HG03280 (cell line): ENCODE measurements around the gene GPRC5B.

Experiments used
- ATAC-seq: cut with Tn5 transposase; IDR thresholded peaks from one replicate; pipeline ENCODE4 v1.9.1; 2021; ENCODE audit warnings: mild to moderate bottlenecking, moderate library complexity; ENCODE audit not compliant: unreplicated experiment

Gene GPRC5B

DNA sequence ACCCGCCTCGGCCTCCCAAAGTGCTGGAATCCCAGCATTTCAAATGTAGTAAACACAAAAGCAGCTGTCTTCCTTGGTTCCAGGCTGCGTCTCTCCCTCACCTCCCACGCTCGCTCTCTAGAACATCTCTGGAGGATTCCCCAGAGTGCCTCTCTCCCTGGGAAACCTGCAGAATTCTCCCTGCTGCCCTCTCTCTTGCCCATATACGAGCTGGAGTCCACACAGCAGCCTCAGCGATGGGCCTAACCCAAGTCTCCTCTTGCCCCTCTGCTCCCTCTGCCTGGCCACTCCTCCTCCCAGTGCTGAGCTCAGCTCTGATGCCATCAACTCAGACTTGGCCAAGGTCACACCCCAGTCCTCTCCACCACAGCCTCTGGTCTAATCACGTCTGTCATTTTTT is 10.6 kb downstream of the GPRC5B start:
- no peak for ATAC-seq

- no peak for ATAC-seq
Observed at GRCh38 chr16:19872935-19873334, 11.7 kb downstream of the GPRC5B start.

GRCh38 chr16:19872179-19872863 is 12.3 kb downstream of the GPRC5B start:
- no peak for ATAC-seq

DNA sequence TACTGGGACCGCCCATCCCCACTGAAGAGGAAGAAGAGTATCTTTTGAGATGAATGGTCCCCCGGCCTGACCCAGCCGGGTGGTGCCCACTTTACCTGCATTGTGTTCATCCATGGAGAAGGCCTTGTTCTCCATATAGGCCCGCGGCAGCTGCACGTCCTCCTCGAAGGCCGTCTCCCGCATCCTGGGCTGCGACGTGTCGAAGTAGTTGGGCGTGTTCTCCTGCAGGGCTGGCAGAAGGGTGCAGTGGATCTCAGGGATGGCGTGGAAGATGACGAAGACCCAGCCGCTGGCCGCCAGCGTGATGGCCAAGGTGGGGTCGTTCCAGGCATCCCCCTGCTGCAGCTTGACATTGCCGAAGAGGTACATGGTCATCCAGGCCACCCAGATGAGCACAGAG is 12.9 kb downstream of the GPRC5B start:
- ATAC-seq, result no peak

GRCh38 chr16:19868421-19868820 is 16.2 kb downstream of the GPRC5B start:
- ATAC-seq, result no peak

GRCh38 chr16:19864566-19864965 is 20.1 kb downstream of the GPRC5B start:
- no peak for ATAC-seq

DNA sequence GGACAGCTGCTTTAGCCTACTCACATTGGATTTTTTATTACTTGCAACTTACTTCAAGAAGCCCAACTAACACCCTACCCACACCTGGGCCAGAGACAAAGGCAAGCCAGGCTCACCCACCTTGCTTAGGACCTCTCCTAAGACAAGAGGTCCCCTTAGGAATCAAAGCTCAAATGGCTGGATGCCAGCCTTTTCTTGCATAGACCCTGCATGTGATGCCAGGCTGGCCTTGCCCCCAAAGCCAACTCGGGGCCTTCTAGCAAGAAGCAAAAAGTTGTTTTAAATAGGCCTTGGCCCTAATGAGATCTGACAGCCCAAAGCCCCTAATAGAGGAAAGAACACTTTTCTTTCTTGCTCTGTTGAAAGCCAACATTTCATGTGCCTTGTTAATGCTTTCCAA is 20.7 kb downstream of the GPRC5B start:
- no peak for ATAC-seq

- ATAC-seq, result no peak
Observed at GRCh38 chr16:19861811-19862327, 22.8 kb downstream of the GPRC5B start.

- no peak for ATAC-seq
Observed at GRCh38 chr16:19861133-19861532, 23.5 kb downstream of the GPRC5B start.

DNA sequence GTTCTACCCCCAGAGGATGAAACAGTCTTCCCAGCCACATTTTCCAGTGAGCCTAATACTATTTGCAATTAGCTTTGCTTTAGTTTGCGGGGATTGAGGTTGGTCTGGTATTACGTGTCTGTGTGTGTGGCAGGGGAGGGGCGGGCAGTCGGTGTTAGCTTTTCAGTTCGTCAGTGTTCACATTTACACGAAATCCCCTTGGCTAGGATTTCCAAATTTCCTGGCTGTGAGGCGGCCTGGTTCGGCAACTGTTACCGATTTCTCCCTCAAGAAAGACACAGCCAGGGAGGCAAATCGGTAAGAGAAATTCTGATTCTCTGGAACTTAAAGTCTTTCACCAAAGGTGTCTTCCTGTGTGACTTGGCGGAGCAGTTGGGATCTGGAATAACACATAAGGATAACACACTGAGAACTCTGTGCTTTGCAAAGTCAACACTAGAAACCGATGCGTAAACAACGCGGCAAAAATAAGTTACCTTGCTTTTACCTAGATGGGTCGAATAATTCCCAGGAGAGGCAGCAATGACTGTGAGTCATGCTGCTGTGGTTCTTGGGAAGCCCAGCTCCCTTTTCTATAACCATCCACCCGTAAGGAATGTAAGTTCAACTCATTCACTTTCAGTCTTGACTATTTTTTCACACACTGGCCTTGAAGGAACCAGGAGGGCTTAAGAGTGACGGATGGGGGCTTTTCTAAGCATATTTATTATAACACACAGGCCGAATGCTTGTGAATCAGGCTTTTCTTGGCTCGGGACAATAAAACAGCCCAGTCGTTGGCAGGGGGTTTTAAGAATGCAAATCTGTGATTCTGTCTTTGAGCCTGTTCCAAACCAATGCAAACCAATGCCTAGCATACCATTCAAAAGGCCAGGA is 24.2 kb downstream of the GPRC5B start:
- ATAC-seq, result no peak

DNA sequence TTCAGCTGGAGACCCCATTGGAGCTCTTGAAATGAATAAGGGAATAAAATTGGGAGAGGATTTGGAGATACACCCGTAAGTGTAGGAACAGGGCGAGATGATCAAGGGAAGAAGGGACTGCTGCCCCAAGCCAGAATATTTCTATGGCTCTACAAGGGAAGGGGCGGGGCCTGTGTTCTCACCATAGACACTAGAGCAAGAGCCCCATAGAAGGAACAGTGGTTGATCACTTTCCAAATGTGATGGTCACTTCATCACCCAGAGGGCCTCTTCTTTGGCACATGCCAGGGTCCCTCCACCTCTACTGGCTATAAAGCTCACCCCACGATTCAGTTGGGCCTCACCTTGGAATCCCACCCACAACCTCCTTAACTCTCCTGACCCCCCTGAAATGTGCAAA is 25.0 kb downstream of the GPRC5B start:
- no peak for ATAC-seq

GRCh38 chr16:19859166-19859565 is 25.5 kb downstream of the GPRC5B start:
- ATAC-seq, result no peak

- no peak for ATAC-seq
Observed at GRCh38 chr16:19858340-19859018, 26.2 kb downstream of the GPRC5B start.

GRCh38 chr16:19857593-19858339 is 26.9 kb downstream of the GPRC5B start:
- ATAC-seq, result no peak

DNA sequence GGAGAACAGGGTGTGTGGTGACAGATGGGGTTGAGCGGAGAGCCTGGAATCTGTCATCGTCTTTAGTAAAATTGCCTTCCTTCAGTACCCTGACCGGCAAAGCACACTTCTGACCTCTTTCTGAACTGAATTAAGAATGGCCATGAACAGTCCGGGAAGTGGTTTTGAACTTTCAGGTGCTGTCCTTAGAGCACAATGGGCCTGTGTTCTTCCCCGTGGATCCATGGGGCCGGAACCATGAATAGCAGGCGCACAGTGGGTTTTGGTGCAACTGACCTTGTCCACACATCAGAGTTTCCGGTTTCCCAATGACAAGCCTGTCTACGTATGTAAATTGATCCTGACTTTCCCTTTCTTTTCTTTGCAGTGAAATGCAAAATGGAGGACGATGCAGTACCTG is 28.5 kb downstream of the GPRC5B start:
- ATAC-seq, result no peak

DNA sequence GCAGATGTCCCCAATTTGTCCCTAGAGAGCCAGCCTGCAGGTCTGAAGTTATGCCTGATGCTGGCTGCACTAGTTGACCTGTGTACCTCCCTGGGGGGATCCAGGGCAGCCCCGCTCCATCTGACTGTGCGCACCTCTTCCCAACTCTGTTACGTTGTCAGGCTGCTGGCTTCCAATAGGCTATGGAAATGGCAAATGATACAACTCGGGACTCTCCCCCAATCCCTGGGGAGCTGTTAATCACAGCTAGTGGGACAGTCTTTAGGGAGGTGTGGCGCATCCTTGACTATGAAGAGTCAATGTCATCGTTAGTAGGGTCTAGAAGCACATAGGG is 30.1 kb downstream of the GPRC5B start:
- ATAC-seq, result no peak

GRCh38 chr16:19853742-19854542 is 30.7 kb downstream of the GPRC5B start:
- ATAC-seq, result no peak

DNA sequence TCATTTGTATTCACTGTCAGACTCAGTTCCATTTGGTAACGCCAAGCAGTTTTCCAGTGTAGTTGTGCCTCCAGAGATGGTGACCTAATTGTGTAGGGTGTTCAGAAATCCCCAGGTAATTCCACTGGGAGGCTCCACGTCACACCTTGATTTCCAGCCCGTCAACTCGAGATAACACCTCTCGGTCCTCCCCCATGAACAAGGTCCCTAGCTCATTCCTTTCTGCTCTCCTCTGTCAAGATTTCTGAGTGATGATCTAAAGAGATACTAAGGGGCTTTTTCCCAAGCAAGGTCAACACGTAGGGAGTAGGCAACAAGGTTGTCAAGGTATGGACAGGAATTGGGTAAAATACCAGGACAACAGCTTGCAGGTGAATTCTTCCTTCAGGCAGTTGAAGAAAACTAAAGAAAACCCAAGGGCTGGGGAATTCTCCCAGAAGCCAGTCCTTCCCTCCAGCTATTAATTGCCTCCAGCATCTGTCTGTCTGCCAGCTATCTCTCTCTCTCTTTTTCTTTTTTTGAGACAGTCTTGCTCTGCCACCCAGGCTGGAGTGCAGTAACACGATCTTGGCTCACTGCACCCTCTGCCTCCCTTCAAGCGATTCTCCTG is 31.4 kb downstream of the GPRC5B start:
- ATAC-seq, result no peak

GRCh38 chr16:19851476-19851875 is 33.2 kb downstream of the GPRC5B start:
- ATAC-seq, result no peak
